Upper lobe of left lung (tissue), 4 donors: ENCODE data around the gene LAYN.

Experiments
- EP300 ChIP-seq, 4 donors: sonication (generic); formaldehyde crosslinking; IDR thresholded peaks; one replicate each; pipeline ENCODE4 v1.5.1; 2017; ENCODE audit warnings: antibody characterized with exemption in 4 of 4, control low read depth in 2 of 4
- POLR2A ChIP-seq, 4 donors: fragments of 450-650 bp; IDR thresholded peaks; one replicate each; pipeline ENCODE4 v1.5.1; 2016 to 2017; ENCODE audit warnings: antibody characterized with exemption in 4 of 4, mild to moderate bottlenecking in 2 of 4
- POLR2AphosphoS5 ChIP-seq, 2 donors: sonication (generic); formaldehyde crosslinking; IDR thresholded peaks; one replicate each; pipeline ENCODE4 v1.5.1; 2017; ENCODE audit warnings: antibody characterized with exemption in 2 of 2
- TF ChIP-seq, protein P1 (sequence below), 6 experiments: fragments of 450-650 bp in 4 of 6; fragments of 200-600 bp in 2 of 6; sonication (generic) in 2 of 6; IDR thresholded peaks; one replicate each; pipeline ENCODE4 v1.5.1; 2016 to 2019; ENCODE audit warnings: antibody characterized with exemption in 6 of 6

DNA sequence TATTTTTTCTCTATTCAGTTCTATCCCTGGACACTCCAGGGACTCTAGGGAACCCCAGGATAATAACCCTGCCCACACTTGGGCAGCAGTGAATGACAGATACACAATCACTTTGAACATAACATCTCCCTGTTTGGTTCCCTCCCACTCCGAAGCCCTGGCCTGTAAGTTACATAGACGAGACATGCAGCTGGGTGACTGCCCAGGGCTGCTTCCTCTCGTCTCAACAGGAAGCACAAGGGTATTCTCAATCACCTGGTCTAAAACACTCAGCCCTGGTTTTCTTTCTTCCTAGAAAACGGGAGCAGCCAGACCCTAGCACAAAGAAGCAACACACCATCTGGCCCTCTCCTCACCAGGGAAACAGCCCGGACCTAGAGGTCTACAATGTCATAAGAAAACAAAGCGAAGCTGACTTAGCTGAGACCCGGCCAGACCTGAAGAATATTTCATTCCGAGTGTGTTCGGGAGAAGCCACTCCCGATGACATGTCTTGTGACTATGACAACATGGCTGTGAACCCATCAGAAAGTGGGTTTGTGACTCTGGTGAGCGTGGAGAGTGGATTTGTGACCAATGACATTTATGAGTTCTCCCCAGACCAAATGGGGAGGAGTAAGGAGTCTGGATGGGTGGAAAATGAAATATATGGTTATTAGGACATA is 19.4 kb downstream of the LAYN start:
- TF ChIP-seq, protein P1, sequence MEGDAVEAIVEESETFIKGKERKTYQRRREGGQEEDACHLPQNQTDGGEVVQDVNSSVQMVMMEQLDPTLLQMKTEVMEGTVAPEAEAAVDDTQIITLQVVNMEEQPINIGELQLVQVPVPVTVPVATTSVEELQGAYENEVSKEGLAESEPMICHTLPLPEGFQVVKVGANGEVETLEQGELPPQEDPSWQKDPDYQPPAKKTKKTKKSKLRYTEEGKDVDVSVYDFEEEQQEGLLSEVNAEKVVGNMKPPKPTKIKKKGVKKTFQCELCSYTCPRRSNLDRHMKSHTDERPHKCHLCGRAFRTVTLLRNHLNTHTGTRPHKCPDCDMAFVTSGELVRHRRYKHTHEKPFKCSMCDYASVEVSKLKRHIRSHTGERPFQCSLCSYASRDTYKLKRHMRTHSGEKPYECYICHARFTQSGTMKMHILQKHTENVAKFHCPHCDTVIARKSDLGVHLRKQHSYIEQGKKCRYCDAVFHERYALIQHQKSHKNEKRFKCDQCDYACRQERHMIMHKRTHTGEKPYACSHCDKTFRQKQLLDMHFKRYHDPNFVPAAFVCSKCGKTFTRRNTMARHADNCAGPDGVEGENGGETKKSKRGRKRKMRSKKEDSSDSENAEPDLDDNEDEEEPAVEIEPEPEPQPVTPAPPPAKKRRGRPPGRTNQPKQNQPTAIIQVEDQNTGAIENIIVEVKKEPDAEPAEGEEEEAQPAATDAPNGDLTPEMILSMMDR (IDR thresholded peaks at IDR 0.05), result no peak
- no peak for TF ChIP-seq EP300 (IDR thresholded peaks at IDR 0.05)
- no peak for TF ChIP-seq POLR2AphosphoS5 (IDR thresholded peaks at IDR 0.05)
- no peak for TF ChIP-seq POLR2A (IDR thresholded peaks at IDR 0.05)
